K562 (cell line): ENCODE data around the gene GTPBP2. TPM values are rescaled to one million over a fixed set of nuclear protein-coding genes. Genes with fewer than 3 reads are reported as not detected.
A peak's percentile ranks its signal among the peaks of the same experiment; 100 is the strongest.

Source experiments
- BHLHE40 ChIP-seq: IDR thresholded peaks from 2 replicates; pipeline ENCODE4 v1.6.1; 2011; ENCODE audit warnings: low read length, improper control_type of control experiment
- CCNT2 ChIP-seq: IDR thresholded peaks from 2 replicates; pipeline ENCODE4 v1.6.1; 2011; ENCODE audit warnings: borderline replicate concordance, low read depth, mild to moderate bottlenecking, moderate library complexity, mixed read lengths, low read length; ENCODE audit not compliant: insufficient read length; ENCODE audit errors: extremely low read depth
- CHCHD3 ChIP-seq: fragments of 250-450 bp; sonication (Bioruptor Pico); IDR thresholded peaks from 2 replicates; pipeline ENCODE4 v2.1.2; 2022; ENCODE audit warnings: mild to moderate bottlenecking
- CUX1 ChIP-seq: fragments of 200-800 bp; sonication (Bioruptor generic); IDR thresholded peaks from 2 replicates; pipeline ENCODE4 v1.6.1; 2016; ENCODE audit warnings: missing genetic modification characterization, missing compliant biosample characterization
- DACH1 ChIP-seq: fragments of 450-650 bp; IDR thresholded peaks from 2 replicates; pipeline ENCODE4 v1.6.1; 2018; ENCODE audit not compliant: partially characterized antibody
- ERF ChIP-seq: fragments of 450-650 bp; formaldehyde crosslinking; IDR thresholded peaks from 2 replicates; pipeline ENCODE4 v1.4.0; 2020; ENCODE audit warnings: mild to moderate bottlenecking, mixed read lengths
- EWSR1 ChIP-seq: fragments of 450-650 bp; IDR thresholded peaks from 2 replicates; pipeline ENCODE4 v1.6.1; 2018; ENCODE audit warnings: borderline replicate concordance, mild to moderate bottlenecking, low read depth, moderate library complexity; ENCODE audit not compliant: partially characterized antibody
- HDAC6 ChIP-seq: IDR thresholded peaks from 2 replicates; pipeline ENCODE4 v1.6.1; 2012; ENCODE audit warnings: low read depth, mild to moderate bottlenecking, control low read depth, inconsistent platforms, low read length, moderate library complexity
- HNRNPUL1 ChIP-seq: fragments of 200-400 bp; formaldehyde crosslinking; IDR thresholded peaks from 2 replicates; pipeline ENCODE4 v1.6.1; 2017; ENCODE audit warnings: low read length
- IRF9 ChIP-seq: fragments of 450-650 bp; IDR thresholded peaks from 2 replicates; pipeline ENCODE4 v1.6.1; 2016; ENCODE audit warnings: missing biosample characterization, missing genetic modification characterization
- NCOR1 ChIP-seq: fragments of 450-650 bp; IDR thresholded peaks from 2 replicates; pipeline ENCODE4 v1.6.1; 2016; ENCODE audit warnings: mild to moderate bottlenecking, moderate library complexity
- NFIX ChIP-seq: fragments of 250-450 bp; sonication (Bioruptor Pico); IDR thresholded peaks from 2 replicates; pipeline ENCODE4 v1.4.0; 2020; ENCODE audit warnings: low read depth, mild to moderate bottlenecking, moderate library complexity
- PHB2 ChIP-seq: fragments of 450-650 bp; IDR thresholded peaks from 2 replicates; pipeline ENCODE4 v1.6.1; 2017; ENCODE audit warnings: low read depth
- RNF2 ChIP-seq: sonication (generic); IDR thresholded peaks from 2 replicates; pipeline ENCODE4 v1.6.1; 2016
- YBX1 ChIP-seq: fragments of 450-650 bp; IDR thresholded peaks from 2 replicates; pipeline ENCODE4 v1.7.1; 2016; ENCODE audit warnings: mild to moderate bottlenecking
- ZNF175 ChIP-seq: fragments of 200-800 bp; sonication (Bioruptor generic); IDR thresholded peaks from 2 replicates; pipeline ENCODE4 v1.6.1; 2016; ENCODE audit warnings: low read depth, mild to moderate bottlenecking, missing genetic modification characterization, missing compliant biosample characterization
- ZNF282 ChIP-seq: sonication (generic); formaldehyde crosslinking; IDR thresholded peaks from 2 replicates; pipeline ENCODE4 v1.8.1; 2023; ENCODE audit warnings: missing genetic modification reagents
- polyA plus RNA-seq, 8 experiments: library from polyadenylated mRNA; depleted of rRNA in 4 of 8; stranded (reverse) in 5 of 8; unstranded in 3 of 8; fragments of >200 nt; fragmentation: Nextera tagmentation in 2 of 8; fragmentation: Illumina TruSeq in 1 of 8; extraction: Ambion mirVana in 2 of 8; extraction: Trizol in 1 of 8; gene quantifications; 2 replicates each; pipeline versions ENCODE4 v1.2.1 to v1.2.3, GENCODE V29; 2011 to 2014; ENCODE audit warnings: inconsistent platforms in 1 of 8, missing spikeins in 1 of 8
- total RNA-seq, 7 experiments: library from RNA; depleted of rRNA in 6 of 7; stranded (reverse); fragments of >200 nt in 6 of 7; fragmentation: Illumina TruSeq in 2 of 7; extraction: Trizol in 2 of 7; gene quantifications; 2 replicates each; pipeline versions ENCODE4 v1.2.1 to v1.2.3, GENCODE V29; 2011 to 2021; ENCODE audit warnings: low replicate concordance in 1 of 7
- TF ChIP-seq, protein P1 (sequence below): fragments of 450-650 bp; IDR thresholded peaks from 2 replicates; pipeline ENCODE4 v1.6.1; 2016; ENCODE audit warnings: antibody characterized with exemption
- TF ChIP-seq, protein P2 (sequence below): fragments of 200-400 bp; formaldehyde crosslinking; IDR thresholded peaks from 2 replicates; pipeline ENCODE4 v1.6.1; 2017; ENCODE audit warnings: mild to moderate bottlenecking, low read depth, low read length, moderate library complexity

GTPBP2 gene
- total and polyA plus RNA-seq, 9 of the 15 experiments (the other 6 are each of a cell fraction or from before 2014, with no cell fraction given) = 48.4 to 196 (median 111) TPM

GRCh38 chr6:43668151-43669028, 39.3 kb upstream of the GTPBP2 start (continued):
- TF ChIP-seq NCOR1 (no peak), CUX1 (CRISPR knock-in tag) (no peak), EWSR1 (no peak), ZNF282 (no peak), IRF9 (tag) (no peak), YBX1 (no peak), RNF2 (no peak), ERF (CRISPR knock-in tag) (peak; percentile 48; the same call in 1 of the 2 replicates), BHLHE40 (peak; percentile 51), CCNT2 (no peak), CHCHD3 (no peak), DACH1 (peak; percentile 35), HDAC6 (no peak), PHB2 (no peak), HNRNPUL1 (no peak), NFIX (CRISPR knock-in tag) (no peak), ZNF175 (CRISPR knock-in tag) (no peak)
- TF ChIP-seq, protein P1, sequence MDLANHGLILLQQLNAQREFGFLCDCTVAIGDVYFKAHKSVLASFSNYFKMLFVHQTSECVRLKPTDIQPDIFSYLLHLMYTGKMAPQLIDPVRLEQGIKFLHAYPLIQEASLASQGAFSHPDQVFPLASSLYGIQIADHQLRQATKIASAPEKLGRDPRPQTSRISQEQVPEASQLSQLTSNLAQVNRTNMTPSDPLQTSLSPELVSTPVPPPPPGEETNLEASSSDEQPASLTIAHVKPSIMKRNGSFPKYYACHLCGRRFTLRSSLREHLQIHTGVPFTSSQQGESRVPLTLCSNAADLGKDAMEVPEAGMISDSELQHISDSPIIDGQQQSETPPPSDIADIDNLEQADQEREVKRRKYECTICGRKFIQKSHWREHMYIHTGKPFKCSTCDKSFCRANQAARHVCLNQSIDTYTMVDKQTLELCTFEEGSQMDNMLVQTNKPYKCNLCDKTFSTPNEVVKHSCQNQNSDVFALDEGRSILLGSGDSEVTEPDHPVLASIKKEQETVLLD = no peak
- TF ChIP-seq, protein P2, sequence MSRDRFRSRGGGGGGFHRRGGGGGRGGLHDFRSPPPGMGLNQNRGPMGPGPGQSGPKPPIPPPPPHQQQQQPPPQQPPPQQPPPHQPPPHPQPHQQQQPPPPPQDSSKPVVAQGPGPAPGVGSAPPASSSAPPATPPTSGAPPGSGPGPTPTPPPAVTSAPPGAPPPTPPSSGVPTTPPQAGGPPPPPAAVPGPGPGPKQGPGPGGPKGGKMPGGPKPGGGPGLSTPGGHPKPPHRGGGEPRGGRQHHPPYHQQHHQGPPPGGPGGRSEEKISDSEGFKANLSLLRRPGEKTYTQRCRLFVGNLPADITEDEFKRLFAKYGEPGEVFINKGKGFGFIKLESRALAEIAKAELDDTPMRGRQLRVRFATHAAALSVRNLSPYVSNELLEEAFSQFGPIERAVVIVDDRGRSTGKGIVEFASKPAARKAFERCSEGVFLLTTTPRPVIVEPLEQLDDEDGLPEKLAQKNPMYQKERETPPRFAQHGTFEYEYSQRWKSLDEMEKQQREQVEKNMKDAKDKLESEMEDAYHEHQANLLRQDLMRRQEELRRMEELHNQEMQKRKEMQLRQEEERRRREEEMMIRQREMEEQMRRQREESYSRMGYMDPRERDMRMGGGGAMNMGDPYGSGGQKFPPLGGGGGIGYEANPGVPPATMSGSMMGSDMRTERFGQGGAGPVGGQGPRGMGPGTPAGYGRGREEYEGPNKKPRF = no peak
